Psoas muscle (tissue), 8 donors: ENCODE results near the gene ZNF280D. TPM values are rescaled to one million over a fixed set of nuclear protein-coding genes. Genes with fewer than 3 reads are reported as not detected.

Experiments used
- ATAC-seq, 4 donors: fragments of 200-7000 bp; cut with Tn5 transposase; one replicate each; pipeline ENCODE4 v1.9.1; 2020; ENCODE audit warnings: moderate library complexity in 3 of 4, mild to moderate bottlenecking in 2 of 4
- DNase-seq, 2 donors: peaks; one replicate each; pipeline ENCODE4 v3.0.0-alpha.2; 2020
- H3K27ac ChIP-seq: fragments of 200-600 bp; one replicate; pipeline ENCODE4 v1.8.0; 2022
- H3K27me3 ChIP-seq, 3 donors: fragments of 200-600 bp in 1 of 3; one replicate each; pipeline versions ENCODE4 v1.6.1 to v1.8.0; 2013 to 2022; ENCODE audit warnings: low read length in 2 of 3, mild to moderate bottlenecking in 2 of 3, moderate library complexity in 1 of 3; ENCODE audit not compliant: insufficient read depth in 3 of 3
- H3K36me3 ChIP-seq, 2 donors: fragments of 200-600 bp in 1 of 2; one replicate each; pipeline versions ENCODE4 v1.6.1 to v1.8.0; 2013 to 2022; ENCODE audit warnings: low read depth in 1 of 2, mild to moderate bottlenecking in 1 of 2, moderate library complexity in 1 of 2; ENCODE audit not compliant: insufficient read depth in 1 of 2
- H3K4me1 ChIP-seq: fragments of 200-600 bp; one replicate; pipeline ENCODE4 v1.8.0; 2022
- H3K4me3 ChIP-seq: fragments of 200-600 bp; one replicate; pipeline ENCODE4 v1.8.0; 2022; ENCODE audit warnings: mild to moderate bottlenecking
- H3K9me3 ChIP-seq: fragments of 200-600 bp; one replicate; pipeline ENCODE4 v1.8.0; 2022
- CTCF ChIP-seq: fragments of 200-600 bp; IDR thresholded peaks from one replicate; pipeline ENCODE4 v1.8.0; 2022; ENCODE audit warnings: antibody characterized with exemption
- WGBS, 3 donors: extraction: QIAGEN DNeasy Blood & Tissue Kit; methylation state at CpG; one replicate each; pipeline versions ENCODE4 v1.1.6 to v1.1.7; 2013; 5-methylcytosine and 5-hydroxymethylcytosine counted together
- intact Hi-C, 2 donors: fragments of 100-400 bp; cut with DNase I; formaldehyde crosslinking; loops; one replicate each; pipeline versions ENCODE4 v1.11.0 to v1.14.2; 2022
- polyA plus RNA-seq, 3 donors: library from polyadenylated mRNA; stranded (reverse); fragments of 200-250 nt; gene quantifications; one replicate each; pipeline ENCODE4 v1.2.3, GENCODE V29; 2013
- total RNA-seq, 4 donors: library from RNA; stranded (reverse); fragmentation: NEBNext Ultra II Directional in 2 of 4; extraction: Animal tissue kit (Norgen Biotek cat#: 25700) in 2 of 4; gene quantifications; one replicate each; pipeline versions ENCODE4 v1.2.1 to v1.2.4, GENCODE V29; 2021 to 2023
- donor health status: healthy with polysubstance abuse.
- donor health status: DM: no; HTN: no; CAD: no; lungs with moderate emphysema.
- donor health status: Bipolar disorder and iron deficiency.
- donor health status: healthy.
- donor health status: DM: yes; HTN: yes; CAD: no.
- donor health status: DM: no; HTN: no; CAD: no.
- donor health status: DM: no; HTN: no; CAD: no.
- donor health status: DM: yes; HTN: yes; CAD: no.

ZNF280D gene
- total and polyA plus RNA-seq, 7 donors, result 5.3 to 25.3 (median 20.8) TPM

- no peak for TF ChIP-seq CTCF
- Histone ChIP-seq H3K27ac (no peak overlapping the region), H3K27me3 (no peaks in the 10 kb centered on the region), H3K36me3 (no peaks in the 10 kb centered on the region), H3K4me3 (no peak overlapping the region), H3K4me1 (no peaks in the 10 kb centered on the region), H3K9me3 (no peaks in the 10 kb centered on the region)
- DNase-seq (no peak), ATAC-seq (no peak)
- intact Hi-C loops, result no loop called here
Observed at GRCh38 chr15:56739964-56740640, 6.8 kb upstream of the ZNF280D start.

- no peaks in the 10 kb centered on the region for H3K27me3 ChIP-seq
- no peak for DNase-seq
- WGBS, 3 donors, result 82 to 90% (median 86%) methylated on average over 4 of the region's 4 CpGs
- no peak for TF ChIP-seq CTCF
- no peaks in the 10 kb centered on the region for H3K36me3 ChIP-seq
- H3K4me1 ChIP-seq, result no peaks in the 10 kb centered on the region
- H3K4me3 ChIP-seq, result no peak overlapping the region
- no peak overlapping the region for H3K27ac ChIP-seq
- H3K9me3 ChIP-seq, result no peaks in the 10 kb centered on the region
- intact Hi-C loops, result no loop called here
- ATAC-seq, result no peak
Observed at GRCh38 chr15:56739474-56739873, 6.2 kb upstream of the ZNF280D start.

- Histone ChIP-seq H3K9me3 (no peaks in the 10 kb centered on the region), H3K27me3 (no peaks in the 10 kb centered on the region), H3K4me1 (peaks cover 4% of the 10 kb centered on the region), H3K4me3 (no peak overlapping the region), H3K36me3 (no peaks in the 10 kb centered on the region), H3K27ac (no peak overlapping the region)
- no peak for DNase-seq
- no peak for ATAC-seq
- no peak for TF ChIP-seq CTCF
- 67 to 84% (median 81%) methylated on average over 1 of the region's 1 CpG for WGBS, 3 donors
- intact Hi-C loops, result no loop called here
Observed at GRCh38 chr15:56737791-56738190, 4.5 kb upstream of the ZNF280D start.

- Histone ChIP-seq H3K27me3 (no peaks in the 10 kb centered on the region), H3K36me3 (no peaks in the 10 kb centered on the region), H3K9me3 (no peaks in the 10 kb centered on the region), H3K4me3 (no peak overlapping the region), H3K27ac (no peak overlapping the region), H3K4me1 (peaks cover 5% of the 10 kb centered on the region)
- 67 to 77% (median 72%) methylated on average over 5 of the region's 5 CpGs for WGBS, 3 donors
- intact Hi-C loops, result no loop called here
- TF ChIP-seq CTCF, result no peak
- no peak for DNase-seq
- ATAC-seq, result no peak
Observed at GRCh38 chr15:56736881-56737707, 3.8 kb upstream of the ZNF280D start.
